Activated naive CD4-positive, alpha-beta T cell treated with anti-CD3 and anti-CD28 coated beads, Interleukin-2, amount 50 U/mL, for 24 hours (primary cell): ENCODE data around the gene ZGLP1.
A peak's percentile ranks its signal among the peaks of the same experiment; 100 is the strongest.

Experiments used
- H3K27ac Mint-ChIP-seq: one replicate; pipeline ENCODE4 v1.8.0; 2021; ENCODE audit warnings: mild to moderate bottlenecking, mixed read lengths
- H3K27me3 Mint-ChIP-seq: one replicate; pipeline ENCODE4 v1.8.0; 2021; ENCODE audit warnings: mixed read lengths
- H3K36me3 Mint-ChIP-seq: one replicate; pipeline ENCODE4 v1.8.0; 2021; ENCODE audit warnings: mixed read lengths
- H3K4me1 Mint-ChIP-seq: one replicate; pipeline ENCODE4 v1.8.0; 2021; ENCODE audit warnings: mixed read lengths
- H3K4me3 Mint-ChIP-seq: one replicate; pipeline ENCODE4 v1.8.0; 2021; ENCODE audit warnings: mild to moderate bottlenecking, mixed read lengths
- H3K9me3 Mint-ChIP-seq: one replicate; pipeline ENCODE4 v1.8.0; 2021; ENCODE audit warnings: mixed read lengths

ZGLP1 gene

GRCh38 chr19:10255358-10255757 is 54.3 kb downstream of the ZGLP1 start:
- peaks cover 16% of the 10 kb centered on the region for H3K36me3 Mint-ChIP-seq
- peak overlapping the region; percentile 48 for H3K27ac Mint-ChIP-seq
- H3K27me3 Mint-ChIP-seq = no peaks in the 10 kb centered on the region
- peak overlapping the region; percentile 23 for H3K4me3 Mint-ChIP-seq
- H3K4me1 Mint-ChIP-seq = peaks cover 37% of the 10 kb centered on the region
- no peaks in the 10 kb centered on the region for H3K9me3 Mint-ChIP-seq
